Peyer's patch (tissue), 4 donors: ENCODE measurements around the gene PTS.

Source experiments
- CTCF ChIP-seq, 6 experiments: fragments of 450-650 bp in 4 of 6; fragments of 200-600 bp in 2 of 6; sonication (generic) in 1 of 6; IDR thresholded peaks; one replicate each; pipeline ENCODE4 v1.5.1; 2017 to 2019; ENCODE audit warnings: antibody characterized with exemption in 6 of 6, mild to moderate bottlenecking in 3 of 6, moderate library complexity in 1 of 6
- POLR2A ChIP-seq, 2 donors: fragments of 450-650 bp; IDR thresholded peaks; one replicate each; pipeline ENCODE4 v1.5.1; 2017; ENCODE audit warnings: antibody characterized with exemption in 2 of 2, mild to moderate bottlenecking in 2 of 2, moderate library complexity in 2 of 2

GRCh38 chr11:112277941-112278340 lies 51.7 kb downstream of the PTS start:
- TF ChIP-seq CTCF (IDR thresholded peaks at IDR 0.05) (no peak), POLR2A (IDR thresholded peaks at IDR 0.05) (no peak)
